Panc1 (cell line): ENCODE data around the gene SEBOX. TPM values are rescaled to one million over a fixed set of nuclear protein-coding genes. Genes with fewer than 3 reads are reported as not detected.

Experiments
- ATAC-seq: fragments of 200-7000 bp; cut with Tn5 transposase; 2 replicates; pipeline ENCODE4 v1.9.1; 2020; ENCODE audit warnings: mild to moderate bottlenecking, moderate library complexity
- BruUV-seq: library from RNA; stranded (reverse); fragments of 400-500 nt; replicated peaks from 2 replicates; lab custom pipeline; 2021; lab: Mats Ljungman, UMichigan
- CTCF ChIA-PET: fragments of 300-600 bp; sonication (Branson Sonifier 250); formaldehyde crosslinking; loops from one replicate; lab custom pipeline; 2022; ENCODE audit warnings: antibody characterized with exemption; lab: Charles Lee
- POLR2A ChIA-PET: fragments of 300-600 bp; sonication (Branson Sonifier 250); formaldehyde crosslinking; loops from one replicate; lab custom pipeline; 2022; ENCODE audit warnings: antibody characterized with exemption; lab: Charles Lee
- DNase-seq: peaks from one replicate; pipeline ENCODE4 v3.0.0-alpha.2; 2010; ENCODE audit warnings: low read depth, low spot score
- H3K27ac ChIP-seq: 2 replicates; pipeline ENCODE4 v1.5.1; 2011; ENCODE audit warnings: mild to moderate bottlenecking, low read length, inconsistent platforms
- H3K27me3 ChIP-seq: fragments of 200-500 bp; sonication (Bioruptor generic); 2 replicates; pipeline ENCODE4 v1.6.0; 2014; ENCODE audit warnings: low read length, inconsistent platforms; ENCODE audit not compliant: control insufficient read depth, insufficient read depth
- H3K36me3 ChIP-seq: fragments of 200-500 bp; sonication (Bioruptor generic); 2 replicates; pipeline ENCODE4 v1.5.1; 2014; ENCODE audit warnings: inconsistent platforms, mild to moderate bottlenecking, low read length, moderate library complexity; ENCODE audit not compliant: control insufficient read depth, insufficient read depth
- H3K4me1 ChIP-seq: 2 replicates; pipeline ENCODE4 v1.5.1; 2011; ENCODE audit warnings: inconsistent platforms, mild to moderate bottlenecking, low read length, moderate library complexity; ENCODE audit not compliant: control insufficient read depth, insufficient read depth
- H3K4me3 ChIP-seq, 2 experiments: 2 replicates each; pipeline ENCODE4 v1.5.1; 2011 to 2012; ENCODE audit warnings: low read depth in 2 of 2, low read length in 2 of 2, mild to moderate bottlenecking in 2 of 2, inconsistent platforms in 1 of 2, moderate library complexity in 1 of 2
- H3K9me3 ChIP-seq: fragments of 200-500 bp; sonication (Bioruptor generic); 2 replicates; pipeline ENCODE4 v1.5.1; 2014; ENCODE audit warnings: low read depth, mild to moderate bottlenecking, inconsistent platforms, low read length, moderate library complexity; ENCODE audit not compliant: control insufficient read depth, insufficient read depth
- POLR2AphosphoS5 ChIP-seq: IDR thresholded peaks from 2 replicates; pipeline ENCODE4 v1.6.1; 2012; ENCODE audit warnings: mild to moderate bottlenecking, low read depth, low read length, moderate library complexity
- SIN3A ChIP-seq: IDR thresholded peaks from 2 replicates; pipeline ENCODE4 v1.6.1; 2012; ENCODE audit warnings: low read depth, mild to moderate bottlenecking, low read length, moderate library complexity, borderline replicate concordance; ENCODE audit not compliant: insufficient read depth
- TCF7L2 ChIP-seq: IDR thresholded peaks from 2 replicates; pipeline ENCODE4 v1.6.1; 2011; ENCODE audit warnings: mild to moderate bottlenecking, low read depth, low read length, inconsistent platforms
- in situ Hi-C: cut with HindIII; loops from 2 replicates; pipeline ENCODE4 v1.10.0; 2016; ENCODE audit warnings: low sequenced_read_pairs, low pct_unique_long_range_greater_than_20kb
- intact Hi-C: fragments of 100-400 bp; cut with micrococcal nuclease; formaldehyde crosslinking; loops from one replicate; pipeline ENCODE4 v1.10.0; 2022; ENCODE audit not compliant: unreplicated experiment
- total RNA-seq: library from RNA; stranded (reverse); gene quantifications from one replicate; pipeline ENCODE4 v1.2.1, GENCODE V29; 2021; ENCODE audit not compliant: unreplicated experiment
- TF ChIP-seq, protein P1 (sequence below), 2 experiments: IDR thresholded peaks; 2 replicates each; pipeline ENCODE4 v1.6.1; 2011 to 2012; ENCODE audit warnings: low read depth in 2 of 2, control low read depth in 1 of 2, low read length in 1 of 2, mild to moderate bottlenecking in 1 of 2, moderate library complexity in 1 of 2; ENCODE audit not compliant: insufficient read depth in 1 of 2
- TF ChIP-seq, protein P2 (sequence below): fragments of 450-650 bp; IDR thresholded peaks from 2 replicates; pipeline ENCODE4 v1.5.1; 2017; ENCODE audit warnings: mild to moderate bottlenecking

Gene SEBOX
- total RNA-seq, 1 experiment from 2014 or later, result not detected

DNA sequence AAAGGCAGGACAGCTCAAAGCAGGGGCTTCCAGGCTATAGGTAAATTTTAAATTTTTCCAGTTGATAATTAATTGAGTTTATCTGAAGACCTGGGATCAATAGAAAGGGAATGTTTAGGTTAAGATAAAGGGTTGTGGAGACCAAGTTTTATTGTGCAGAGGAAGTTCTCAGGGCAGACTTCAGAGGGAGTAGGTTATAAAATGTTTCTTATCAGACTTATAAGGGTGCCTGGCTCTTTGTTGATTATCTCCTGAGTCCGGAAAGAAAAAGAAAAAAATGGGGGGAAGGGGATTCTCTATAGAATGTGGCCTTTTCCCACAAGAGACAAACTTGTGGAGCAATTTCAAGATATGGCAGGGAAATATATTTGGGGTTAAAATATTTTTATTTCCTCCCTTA is 25.1 kb upstream of the SEBOX start:
- no peaks in the 10 kb centered on the region for H3K9me3 ChIP-seq
- H3K4me1 ChIP-seq, result no peaks in the 10 kb centered on the region
- H3K36me3 ChIP-seq, result no peaks in the 10 kb centered on the region
- TF ChIP-seq POLR2AphosphoS5 (no peak), SIN3A (no peak), TCF7L2 (no peak)
- TF ChIP-seq, protein P1, sequence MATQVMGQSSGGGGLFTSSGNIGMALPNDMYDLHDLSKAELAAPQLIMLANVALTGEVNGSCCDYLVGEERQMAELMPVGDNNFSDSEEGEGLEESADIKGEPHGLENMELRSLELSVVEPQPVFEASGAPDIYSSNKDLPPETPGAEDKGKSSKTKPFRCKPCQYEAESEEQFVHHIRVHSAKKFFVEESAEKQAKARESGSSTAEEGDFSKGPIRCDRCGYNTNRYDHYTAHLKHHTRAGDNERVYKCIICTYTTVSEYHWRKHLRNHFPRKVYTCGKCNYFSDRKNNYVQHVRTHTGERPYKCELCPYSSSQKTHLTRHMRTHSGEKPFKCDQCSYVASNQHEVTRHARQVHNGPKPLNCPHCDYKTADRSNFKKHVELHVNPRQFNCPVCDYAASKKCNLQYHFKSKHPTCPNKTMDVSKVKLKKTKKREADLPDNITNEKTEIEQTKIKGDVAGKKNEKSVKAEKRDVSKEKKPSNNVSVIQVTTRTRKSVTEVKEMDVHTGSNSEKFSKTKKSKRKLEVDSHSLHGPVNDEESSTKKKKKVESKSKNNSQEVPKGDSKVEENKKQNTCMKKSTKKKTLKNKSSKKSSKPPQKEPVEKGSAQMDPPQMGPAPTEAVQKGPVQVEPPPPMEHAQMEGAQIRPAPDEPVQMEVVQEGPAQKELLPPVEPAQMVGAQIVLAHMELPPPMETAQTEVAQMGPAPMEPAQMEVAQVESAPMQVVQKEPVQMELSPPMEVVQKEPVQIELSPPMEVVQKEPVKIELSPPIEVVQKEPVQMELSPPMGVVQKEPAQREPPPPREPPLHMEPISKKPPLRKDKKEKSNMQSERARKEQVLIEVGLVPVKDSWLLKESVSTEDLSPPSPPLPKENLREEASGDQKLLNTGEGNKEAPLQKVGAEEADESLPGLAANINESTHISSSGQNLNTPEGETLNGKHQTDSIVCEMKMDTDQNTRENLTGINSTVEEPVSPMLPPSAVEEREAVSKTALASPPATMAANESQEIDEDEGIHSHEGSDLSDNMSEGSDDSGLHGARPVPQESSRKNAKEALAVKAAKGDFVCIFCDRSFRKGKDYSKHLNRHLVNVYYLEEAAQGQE (IDR thresholded peaks at IDR 0.05; ENCODE audit: insufficient read depth in 1 of 2, low read depth in 2 of 2, low read length in 1 of 2), result no peak
- TF ChIP-seq, protein P2, sequence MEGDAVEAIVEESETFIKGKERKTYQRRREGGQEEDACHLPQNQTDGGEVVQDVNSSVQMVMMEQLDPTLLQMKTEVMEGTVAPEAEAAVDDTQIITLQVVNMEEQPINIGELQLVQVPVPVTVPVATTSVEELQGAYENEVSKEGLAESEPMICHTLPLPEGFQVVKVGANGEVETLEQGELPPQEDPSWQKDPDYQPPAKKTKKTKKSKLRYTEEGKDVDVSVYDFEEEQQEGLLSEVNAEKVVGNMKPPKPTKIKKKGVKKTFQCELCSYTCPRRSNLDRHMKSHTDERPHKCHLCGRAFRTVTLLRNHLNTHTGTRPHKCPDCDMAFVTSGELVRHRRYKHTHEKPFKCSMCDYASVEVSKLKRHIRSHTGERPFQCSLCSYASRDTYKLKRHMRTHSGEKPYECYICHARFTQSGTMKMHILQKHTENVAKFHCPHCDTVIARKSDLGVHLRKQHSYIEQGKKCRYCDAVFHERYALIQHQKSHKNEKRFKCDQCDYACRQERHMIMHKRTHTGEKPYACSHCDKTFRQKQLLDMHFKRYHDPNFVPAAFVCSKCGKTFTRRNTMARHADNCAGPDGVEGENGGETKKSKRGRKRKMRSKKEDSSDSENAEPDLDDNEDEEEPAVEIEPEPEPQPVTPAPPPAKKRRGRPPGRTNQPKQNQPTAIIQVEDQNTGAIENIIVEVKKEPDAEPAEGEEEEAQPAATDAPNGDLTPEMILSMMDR, result no peak
- no peak overlapping the region for H3K27ac ChIP-seq
- no TSS peak for BruUV-seq
- no peaks in the 10 kb centered on the region for H3K27me3 ChIP-seq
- no peak for DNase-seq
- intact Hi-C loops, result no loop called here
- POLR2A ChIA-PET, result no interaction called here
- ATAC-seq, result no peak
- H3K4me3 ChIP-seq, result no peak overlapping the region
- in situ Hi-C loops, result no loop called here
- CTCF ChIA-PET, result no interaction called here

DNA sequence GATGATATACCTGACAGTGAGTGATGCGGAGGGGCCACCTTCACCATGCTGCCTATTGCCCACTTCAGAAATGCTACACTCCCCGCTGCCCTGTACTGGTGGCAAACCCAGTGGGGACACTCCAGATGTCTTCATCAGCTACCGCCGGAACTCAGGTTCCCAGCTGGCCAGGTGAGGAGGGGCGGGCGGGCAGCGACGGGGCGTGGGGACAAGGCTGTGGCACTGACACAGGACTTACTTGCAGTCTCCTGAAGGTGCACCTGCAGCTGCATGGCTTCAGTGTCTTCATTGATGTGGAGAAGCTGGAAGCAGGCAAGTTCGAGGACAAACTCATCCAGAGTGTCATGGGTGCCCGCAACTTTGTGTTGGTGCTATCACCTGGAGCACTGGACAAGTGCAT is 23.1 kb upstream of the SEBOX start:
- Histone ChIP-seq H3K4me3 (no peak overlapping the region), H3K27ac (no peak overlapping the region), H3K27me3 (no peaks in the 10 kb centered on the region), H3K36me3 (no peaks in the 10 kb centered on the region), H3K9me3 (no peaks in the 10 kb centered on the region), H3K4me1 (no peaks in the 10 kb centered on the region)
- CTCF ChIA-PET, result no interaction called here
- in situ Hi-C loops (no loop called here), intact Hi-C loops (no loop called here)
- DNase-seq, result no peak
- POLR2A ChIA-PET, result no interaction called here
- BruUV-seq, result no TSS peak
- ATAC-seq, result no peak
- TF ChIP-seq, protein P1 (IDR thresholded peaks at IDR 0.05; ENCODE audit: insufficient read depth in 1 of 2, low read depth in 2 of 2, low read length in 1 of 2), result no peak
- TF ChIP-seq POLR2AphosphoS5 (no peak), SIN3A (no peak), TCF7L2 (no peak)
- TF ChIP-seq, protein P2, result no peak
